Cardiac muscle cell (in vitro differentiated cells and primary cell): Measurements from ENCODE around the gene SH3PXD2A. TPM values are rescaled to one million over a fixed set of nuclear protein-coding genes. Genes with fewer than 3 reads are reported as not detected.

Experiments used
- DNase-seq, 2 donors: peaks; one replicate each; pipeline versions ENCODE4 v3.0.0 to v3.0.0-alpha.2; 2010 to 2017; ENCODE audit warnings: low read depth in 1 of 2, low spot score in 1 of 2
- H3K27ac ChIP-seq: fragments of 200-600 bp; sonication (generic); 2 replicates; pipeline ENCODE4 v1.5.1; 2016
- H3K27me3 ChIP-seq: fragments of 200-600 bp; sonication (generic); 2 replicates; pipeline ENCODE4 v1.6.0; 2016; ENCODE audit warnings: control low read depth
- H3K36me3 ChIP-seq: fragments of 200-600 bp; sonication (generic); 2 replicates; pipeline ENCODE4 v1.5.1; 2016; ENCODE audit warnings: control low read depth
- H3K4me1 ChIP-seq: fragments of 200-600 bp; sonication (generic); 2 replicates; pipeline ENCODE4 v1.8.1; 2017; ENCODE audit warnings: low read depth, mild to moderate bottlenecking, mixed run types
- H3K4me3 ChIP-seq: fragments of 200-600 bp; sonication (generic); 2 replicates; pipeline ENCODE4 v1.5.1; 2016; ENCODE audit warnings: mild to moderate bottlenecking
- H3K9me3 ChIP-seq: fragments of 200-600 bp; sonication (generic); 2 replicates; pipeline ENCODE4 v1.5.1; 2017; ENCODE audit warnings: low read depth, mild to moderate bottlenecking, control low read depth
- CTCF ChIP-seq: IDR thresholded peaks from 2 replicates; pipeline ENCODE4 v1.5.1; 2012; ENCODE audit warnings: low read depth, mild to moderate bottlenecking, low read length
- polyA plus RNA-seq: library from polyadenylated mRNA; unstranded; fragments of >200 nt; fragmentation: Nextera tagmentation; extraction: Ambion mirVana; gene quantifications from 2 replicates; pipeline ENCODE4 v1.2.1, GENCODE V29; 2016
- total RNA-seq: library from RNA; depleted of rRNA; stranded (reverse); fragments of >200 nt; gene quantifications from 2 replicates; pipeline ENCODE4 v1.2.3, GENCODE V29; 2016

SH3PXD2A gene
- total and polyA plus RNA-seq, 2 experiments from 2014 or later = 32.2 to 75.9 TPM

DNA sequence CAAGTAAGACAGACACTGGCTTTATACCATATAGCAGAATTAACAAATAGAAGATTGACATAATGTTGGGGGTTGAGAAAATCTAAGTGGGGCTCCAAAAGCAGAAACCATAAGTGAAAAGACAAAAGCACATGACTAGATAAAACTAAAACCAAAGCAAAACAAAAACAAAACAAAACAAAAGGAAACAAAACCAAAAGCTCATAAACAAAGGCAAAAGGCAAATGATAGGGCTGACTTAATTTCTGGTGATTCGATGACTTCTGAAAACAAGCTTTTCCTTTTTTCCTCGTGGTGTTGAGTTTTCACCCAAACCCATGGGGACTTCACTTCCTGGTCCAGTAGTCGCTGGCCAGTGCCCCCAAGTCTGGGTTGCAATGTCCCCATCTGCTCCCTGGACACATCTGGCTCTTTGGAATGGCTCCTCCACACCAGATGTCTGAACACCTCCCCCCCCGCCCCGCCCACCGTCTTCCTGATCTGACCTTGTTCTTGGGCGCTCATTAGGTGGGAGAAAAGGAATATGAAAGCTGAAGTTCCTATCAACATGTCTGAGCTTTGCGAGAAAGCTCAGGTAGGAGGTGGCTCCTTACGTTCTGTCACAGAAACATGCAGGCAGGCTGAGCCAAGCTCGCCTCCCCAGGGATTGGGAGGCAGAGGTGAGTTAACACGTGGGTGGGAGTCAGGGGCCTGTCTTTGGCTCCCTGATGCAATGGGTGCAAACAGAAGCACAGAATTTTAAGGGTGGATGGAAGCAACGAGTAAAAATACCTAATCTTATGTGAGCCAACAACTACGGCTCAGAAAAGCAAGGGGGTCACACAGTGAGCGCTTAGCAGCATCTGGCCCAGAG, 240.8 kb downstream of the SH3PXD2A start:
- Histone ChIP-seq H3K9me3 (no peaks in the 10 kb centered on the region), H3K36me3 (peaks cover 43% of the 10 kb centered on the region), H3K4me3 (no peak overlapping the region), H3K27me3 (no peaks in the 10 kb centered on the region), H3K27ac (no peak overlapping the region), H3K4me1 (no peaks in the 10 kb centered on the region)
- no peak for TF ChIP-seq CTCF
- DNase-seq = no peak

DNA sequence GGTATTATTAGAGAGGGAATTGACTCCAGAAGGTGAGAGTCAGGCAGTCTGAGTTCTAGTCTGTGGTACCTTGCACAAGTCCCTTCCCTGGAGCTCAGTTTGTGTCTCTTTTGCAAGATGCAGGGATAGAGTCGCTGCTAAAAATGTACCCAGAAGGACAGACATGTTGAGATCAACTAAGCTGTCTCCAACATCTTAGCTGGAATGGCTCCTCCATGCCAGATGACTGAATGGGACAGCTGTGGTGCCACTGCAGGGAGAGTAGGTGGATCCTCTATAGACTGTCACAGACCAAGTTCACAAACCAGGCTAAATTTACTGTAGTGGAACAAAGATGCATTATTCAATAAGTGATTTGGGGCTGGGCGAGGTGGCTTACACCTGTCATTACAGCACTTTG, 241.8 kb downstream of the SH3PXD2A start:
- no peak for DNase-seq
- no peaks in the 10 kb centered on the region for H3K27me3 ChIP-seq
- H3K27ac ChIP-seq = no peak overlapping the region
- H3K4me1 ChIP-seq = no peaks in the 10 kb centered on the region
- no peaks in the 10 kb centered on the region for H3K9me3 ChIP-seq
- peaks cover 43% of the 10 kb centered on the region for H3K36me3 ChIP-seq
- H3K4me3 ChIP-seq = no peak overlapping the region
- no peak for TF ChIP-seq CTCF

DNA sequence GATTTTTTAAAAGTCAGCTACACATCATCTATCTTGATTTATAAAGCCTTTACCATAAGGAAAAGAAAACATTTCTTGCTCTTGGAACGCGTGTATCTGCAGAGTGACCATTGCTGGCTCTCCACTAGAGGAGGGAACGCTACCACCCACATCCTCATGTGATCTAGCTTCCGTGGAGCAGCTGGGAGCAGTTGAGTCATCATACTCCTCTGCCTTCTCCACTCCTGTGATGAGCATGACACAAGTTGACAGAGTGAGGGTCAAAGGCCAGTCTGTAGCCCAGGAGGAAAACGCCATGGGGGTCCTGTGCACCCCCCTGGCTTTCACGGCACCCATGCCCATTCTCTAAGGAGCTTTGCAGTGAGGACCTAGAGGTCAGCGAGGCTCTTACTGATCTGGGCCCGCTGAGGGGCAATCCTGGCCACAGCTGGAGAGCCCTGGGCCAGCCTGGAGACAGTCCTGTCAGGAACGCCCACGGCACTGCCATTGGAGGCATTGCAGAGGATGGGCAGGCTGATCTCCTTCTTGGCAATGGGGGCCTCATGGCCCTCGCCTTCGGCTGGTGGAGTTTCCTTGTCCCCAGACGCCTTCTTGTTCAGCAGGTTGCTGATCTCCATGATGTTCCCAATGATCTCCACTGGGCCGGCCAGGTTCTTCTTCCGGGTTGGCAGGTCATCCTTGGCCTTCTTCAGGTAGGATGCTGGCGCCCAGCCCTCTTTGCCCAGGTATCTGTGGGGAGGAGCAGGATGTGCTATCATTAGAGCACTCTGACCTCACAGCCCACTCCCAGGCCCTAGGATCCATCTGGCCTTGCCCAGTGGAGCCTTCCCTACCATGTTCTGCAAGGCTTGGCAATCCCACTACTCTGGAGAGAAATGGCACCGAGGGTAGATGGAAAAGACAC, 242.7 kb downstream of the SH3PXD2A start:
- H3K36me3 ChIP-seq = peaks cover 43% of the 10 kb centered on the region
- no peaks in the 10 kb centered on the region for H3K27me3 ChIP-seq
- H3K9me3 ChIP-seq = no peaks in the 10 kb centered on the region
- H3K4me1 ChIP-seq = no peaks in the 10 kb centered on the region
- peak in 1 of 2 donors; percentile 81 for DNase-seq
- H3K27ac ChIP-seq = no peak overlapping the region
- no peak overlapping the region for H3K4me3 ChIP-seq
- TF ChIP-seq CTCF = peak; percentile 15

GRCh38 chr10:103610921-103611511, 244.4 kb downstream of the SH3PXD2A start:
- H3K4me3 ChIP-seq = no peak overlapping the region
- no peak for TF ChIP-seq CTCF
- no peaks in the 10 kb centered on the region for H3K27me3 ChIP-seq
- no peaks in the 10 kb centered on the region for H3K9me3 ChIP-seq
- no peak for DNase-seq
- peaks cover 40% of the 10 kb centered on the region for H3K36me3 ChIP-seq
- H3K27ac ChIP-seq = no peak overlapping the region
- H3K4me1 ChIP-seq = no peaks in the 10 kb centered on the region

- no peak for TF ChIP-seq CTCF
- H3K4me1 ChIP-seq = no peaks in the 10 kb centered on the region
- no peak overlapping the region for H3K27ac ChIP-seq
- no peaks in the 10 kb centered on the region for H3K27me3 ChIP-seq
- H3K36me3 ChIP-seq = peaks cover 49% of the 10 kb centered on the region
- H3K4me3 ChIP-seq = no peak overlapping the region
- DNase-seq = no peak
- H3K9me3 ChIP-seq = no peaks in the 10 kb centered on the region
Measured at GRCh38 chr10:103610083-103610472, 245.3 kb downstream of the SH3PXD2A start.
